HG03439 (cell line): ENCODE measurements around the gene GNB1L.
"Not testable (repeated sequence)": the region's sequence is repeated elsewhere in the genome, so short reads cannot be mapped to it uniquely, and the experiment has no call there.

Experiments
- ATAC-seq: cut with Tn5 transposase; IDR thresholded peaks from one replicate; pipeline ENCODE4 v1.9.1; 2021; ENCODE audit warnings: mild to moderate bottlenecking, moderate library complexity; ENCODE audit not compliant: unreplicated experiment

GNB1L gene

DNA sequence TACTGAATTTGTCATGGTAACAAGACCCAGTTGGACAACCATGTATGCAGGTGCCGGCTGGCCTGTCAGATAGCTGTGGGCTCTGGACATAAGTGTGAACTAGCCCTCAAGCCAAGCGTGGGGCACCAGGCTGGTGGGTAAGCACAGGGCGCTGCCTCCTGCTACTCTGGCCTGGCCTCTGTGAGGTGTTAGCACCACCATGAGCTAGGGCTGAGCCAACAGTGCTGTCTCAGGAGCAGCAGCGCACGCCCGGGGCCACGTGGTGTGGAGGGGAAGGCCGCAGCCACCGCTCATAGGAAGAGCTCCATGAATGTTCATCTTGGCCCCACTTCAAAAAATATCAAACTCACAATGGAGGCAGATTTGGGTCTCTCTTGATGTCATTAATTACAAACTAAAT lies 35.3 kb upstream of the GNB1L start:
- no peak for ATAC-seq

DNA sequence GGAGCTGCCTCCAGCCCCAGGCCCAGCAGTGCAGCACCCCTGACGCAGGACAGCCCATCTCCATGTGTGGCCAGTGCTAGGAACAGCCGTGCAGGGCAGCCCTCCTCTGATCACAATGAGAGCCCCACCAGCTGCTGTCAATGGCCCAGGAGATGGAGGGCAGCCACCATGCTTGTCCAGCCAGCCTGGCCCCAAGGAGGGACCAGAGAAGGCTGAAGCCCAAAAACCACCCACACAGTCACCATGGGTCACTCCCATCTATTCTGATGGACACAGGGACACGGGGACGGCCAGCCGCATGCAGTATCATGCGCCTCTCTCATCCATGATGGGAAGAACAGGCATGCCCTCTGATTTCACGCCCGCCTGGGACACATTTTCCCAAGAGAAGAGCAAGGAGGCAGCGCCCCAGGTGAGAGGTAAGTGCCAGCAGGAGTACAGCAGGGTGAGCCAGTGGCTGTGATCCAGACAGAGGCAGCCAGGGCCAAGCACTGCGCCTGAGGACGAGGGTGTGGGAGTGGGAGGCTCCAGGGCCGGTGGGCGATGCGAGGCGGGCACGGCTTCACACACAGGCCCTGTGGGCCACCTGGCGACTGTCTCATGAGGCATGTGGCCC lies 33.6 kb upstream of the GNB1L start:
- ATAC-seq, result no peak

GRCh38 chr22:19887256-19887985 lies 32.7 kb upstream of the GNB1L start:
- no peak for ATAC-seq

- ATAC-seq, result no peak
These were observed 32.1 kb upstream of the GNB1L start for GRCh38 chr22:19886605-19887255.

DNA sequence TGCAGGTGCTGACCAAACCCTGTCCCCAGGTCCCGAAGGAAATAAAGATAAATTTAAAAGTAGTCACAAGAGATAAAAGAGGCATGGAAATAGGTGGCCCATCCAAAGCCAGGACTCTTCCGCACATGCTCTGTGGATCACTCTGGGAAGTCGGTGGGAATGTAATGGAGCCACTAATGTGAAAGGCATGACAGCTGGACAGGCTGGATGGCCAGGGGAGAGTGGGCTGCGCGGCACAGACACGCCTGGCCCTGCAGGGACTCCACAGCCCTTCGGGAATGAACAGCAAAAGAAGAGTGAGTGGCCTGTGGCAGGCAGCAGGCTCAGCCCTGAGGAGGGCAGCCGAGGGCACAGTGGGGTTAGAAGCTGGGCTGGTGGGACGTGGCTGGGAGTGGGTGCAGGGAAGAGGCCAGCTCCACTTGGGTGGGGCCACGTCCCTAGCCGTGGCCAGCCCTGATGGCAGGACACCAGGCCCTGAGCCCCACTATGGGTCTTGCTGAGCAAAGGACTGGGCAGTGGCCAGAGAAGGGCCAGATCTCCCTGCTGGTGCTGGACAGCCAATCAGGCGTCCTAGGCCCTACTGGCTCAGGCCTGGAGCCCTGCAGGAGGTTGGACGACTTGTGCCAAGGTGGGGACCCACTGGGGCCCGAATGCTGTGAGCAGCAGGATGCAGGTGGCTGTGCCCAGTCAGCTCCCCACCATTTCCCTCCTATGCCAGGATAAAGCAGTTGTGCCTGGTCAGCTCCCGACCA lies 31.3 kb upstream of the GNB1L start:
- ATAC-seq, result no peak

- no peak for ATAC-seq
These were observed 30.5 kb upstream of the GNB1L start for GRCh38 chr22:19884954-19885751.

- ATAC-seq, result no peak
These were observed 29.7 kb upstream of the GNB1L start for GRCh38 chr22:19884161-19884953.

DNA sequence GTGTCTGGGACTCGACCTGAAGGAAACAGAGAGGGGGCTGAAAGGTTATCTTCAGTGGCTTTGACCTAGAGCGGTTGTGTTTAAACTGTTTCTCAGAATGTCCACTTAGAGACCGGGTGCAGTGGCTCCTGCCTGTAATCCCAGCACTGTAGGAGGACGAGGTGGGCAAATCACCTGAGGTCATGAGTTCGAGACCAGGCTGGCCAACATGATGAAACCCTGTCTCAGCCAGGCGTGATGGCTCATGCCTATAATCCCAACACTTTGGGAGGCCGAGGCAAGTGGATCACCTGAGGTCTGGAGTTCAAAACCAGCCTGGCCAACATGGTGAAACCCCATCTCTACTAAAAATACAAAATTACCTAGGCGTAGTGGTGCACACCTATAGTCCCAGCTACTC lies 28.8 kb upstream of the GNB1L start:
- not testable (repeated sequence) for ATAC-seq

DNA sequence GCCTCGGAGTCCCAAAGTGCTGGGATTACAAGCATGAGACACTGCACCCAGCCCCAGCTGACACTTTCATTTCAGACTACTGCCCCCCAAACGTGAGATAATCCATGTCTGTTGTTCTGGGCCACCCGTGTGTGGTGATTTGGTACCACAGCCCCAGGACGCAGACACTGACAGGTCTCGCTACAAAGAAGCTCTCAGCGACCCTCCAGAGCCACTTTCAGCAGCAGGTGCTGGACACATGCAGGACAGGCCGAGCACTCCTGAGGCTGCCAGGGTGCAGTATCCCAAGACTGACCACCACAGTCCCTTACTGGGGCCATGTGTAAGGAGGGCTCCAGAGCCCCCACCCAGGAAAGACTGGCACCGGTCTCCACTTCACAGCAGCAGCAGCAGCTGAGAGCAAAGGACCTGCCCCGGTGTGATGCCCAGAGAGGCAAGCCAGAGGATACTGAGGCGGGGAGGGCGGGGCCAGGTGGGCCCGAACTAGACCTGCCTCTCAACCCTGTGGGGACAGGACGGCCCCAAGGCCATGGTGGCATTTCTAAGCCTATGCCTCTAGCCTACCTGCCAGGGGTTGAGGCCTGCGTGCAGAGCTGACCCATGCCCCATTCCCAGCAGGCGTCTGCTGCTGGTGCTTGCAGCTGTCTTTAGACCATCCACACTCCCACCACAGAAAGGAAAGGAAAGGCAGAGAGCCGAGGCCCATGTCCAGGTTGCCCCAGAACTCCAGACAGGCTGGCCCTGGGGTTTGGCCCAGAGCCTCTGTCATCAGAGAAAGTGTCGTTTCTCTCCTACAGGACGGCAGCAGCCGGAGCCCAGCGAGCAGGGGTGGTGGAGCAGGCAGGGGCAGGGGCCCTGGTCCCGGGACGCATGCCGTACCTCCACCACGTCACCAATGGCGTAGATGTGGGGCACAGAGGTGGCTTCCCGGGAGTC lies 28.0 kb upstream of the GNB1L start:
- ATAC-seq, result no peak

GRCh38 chr22:19880786-19881569 lies 26.3 kb upstream of the GNB1L start:
- ATAC-seq, result no peak

DNA sequence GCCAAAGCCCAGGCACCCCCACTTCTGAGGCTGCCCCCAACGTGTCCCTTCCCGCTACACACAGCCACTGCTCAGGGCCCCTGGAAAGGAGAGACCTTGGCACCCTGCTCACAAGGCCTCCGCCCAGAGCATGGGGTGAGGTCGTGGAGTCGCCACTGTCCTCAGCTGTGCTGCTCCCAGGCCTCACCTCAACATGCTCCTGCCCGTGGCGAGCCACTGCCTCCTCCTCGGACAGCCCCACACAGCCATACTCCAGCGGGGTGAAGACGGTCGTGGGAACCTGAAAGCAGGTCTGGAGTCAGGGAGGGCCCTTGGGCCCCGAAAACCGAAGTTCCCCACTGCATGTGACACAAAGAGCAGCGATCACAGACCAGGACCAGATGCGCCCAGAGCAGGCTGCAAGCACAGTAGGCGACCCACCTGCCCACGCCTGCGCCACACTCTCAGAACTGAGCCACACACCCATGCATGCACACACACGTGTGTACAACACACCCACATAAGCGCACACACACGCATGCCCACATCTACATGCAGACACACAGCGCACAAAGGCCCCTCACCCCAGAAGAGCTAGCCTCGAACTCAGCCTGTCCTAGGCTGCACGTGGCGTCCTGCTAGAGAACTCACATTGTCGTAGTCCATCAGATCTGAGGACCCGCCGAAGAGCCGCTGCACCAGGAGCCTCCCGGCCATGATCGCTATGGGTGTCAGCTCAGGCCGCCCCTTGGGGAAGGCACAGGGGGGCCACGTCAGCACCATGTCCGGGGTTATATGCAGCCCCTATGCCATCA lies 25.5 kb upstream of the GNB1L start:
- no peak for ATAC-seq

- no peak for ATAC-seq
These were observed 24.9 kb upstream of the GNB1L start for GRCh38 chr22:19879643-19879991.

DNA sequence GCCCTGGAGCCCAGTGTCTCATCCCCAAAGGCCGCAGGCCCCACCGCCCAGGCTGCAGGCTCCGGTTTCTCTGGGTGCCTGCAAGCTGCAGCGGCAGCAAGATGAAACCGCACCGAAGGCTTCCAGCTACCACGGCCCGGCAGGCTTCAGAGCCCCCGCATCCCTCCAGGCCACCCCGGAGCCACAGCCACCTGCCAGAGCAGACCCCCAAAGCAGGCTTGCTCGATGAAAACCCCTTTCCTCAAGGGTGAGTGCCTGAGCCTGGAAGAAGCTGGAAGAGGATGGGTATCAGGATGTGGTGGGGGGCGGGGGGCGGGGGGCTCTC lies 24.5 kb upstream of the GNB1L start:
- ATAC-seq, result no peak

GRCh38 chr22:19878461-19879245 lies 24.0 kb upstream of the GNB1L start:
- no peak for ATAC-seq

DNA sequence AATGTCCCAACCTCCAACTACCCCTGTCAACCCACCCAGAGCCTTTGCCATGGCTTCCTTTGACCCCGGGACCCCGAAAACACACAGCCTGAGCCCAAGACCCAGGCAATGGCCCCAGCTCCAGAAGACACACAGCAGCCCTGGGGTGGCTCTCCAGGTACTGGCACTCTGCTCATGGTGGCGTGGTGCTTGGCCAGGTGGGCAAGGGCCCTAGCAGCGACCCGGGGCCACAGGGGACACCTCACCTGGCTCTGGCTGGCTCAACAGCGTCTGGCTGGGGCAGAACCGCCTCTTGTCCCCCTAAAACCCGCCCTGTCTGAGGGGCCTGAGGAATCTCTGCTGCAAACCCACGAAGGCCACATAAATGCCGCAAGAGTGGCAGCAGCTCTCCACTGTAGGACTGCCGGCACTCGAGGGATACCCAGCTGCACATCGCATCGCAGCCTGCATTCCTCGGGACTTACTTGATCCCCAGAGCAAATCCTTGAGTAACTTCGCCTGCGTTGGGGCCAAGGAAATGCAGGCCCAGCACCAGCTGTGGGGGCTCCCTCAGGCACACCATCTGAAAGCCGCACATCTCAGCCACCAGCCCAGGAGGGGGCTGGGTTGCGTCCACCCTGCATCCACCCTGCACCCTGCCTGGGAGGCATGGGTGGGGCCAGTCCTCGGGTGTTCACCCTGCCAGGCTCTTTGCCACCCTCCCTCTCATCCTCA lies 23.1 kb upstream of the GNB1L start:
- no peak for ATAC-seq
